ENCODE data around the gene NOX4.

- TF ChIP-seq CTCF (conservative IDR thresholded peaks at IDR 0.05), result no peak
- no peak for TF ChIP-seq EZH2 (IDR thresholded peaks at IDR 0.05; ENCODE audit: low read depth)
These were observed at the start of gene NOX4 for GRCh38 chr11:89490981-89491690.

All from PC-9 (cell line).